Measurements from ENCODE around the gene TNS1. TPM values are rescaled to one million over a fixed set of nuclear protein-coding genes. Genes with fewer than 3 reads are reported as not detected.
A peak's percentile ranks its signal among the peaks of the same experiment; 100 is the strongest.

The TNS1 gene
- total RNA-seq, 4 donors from 2014 or later = 23.1 to 156 (median 81.1) TPM

DNA sequence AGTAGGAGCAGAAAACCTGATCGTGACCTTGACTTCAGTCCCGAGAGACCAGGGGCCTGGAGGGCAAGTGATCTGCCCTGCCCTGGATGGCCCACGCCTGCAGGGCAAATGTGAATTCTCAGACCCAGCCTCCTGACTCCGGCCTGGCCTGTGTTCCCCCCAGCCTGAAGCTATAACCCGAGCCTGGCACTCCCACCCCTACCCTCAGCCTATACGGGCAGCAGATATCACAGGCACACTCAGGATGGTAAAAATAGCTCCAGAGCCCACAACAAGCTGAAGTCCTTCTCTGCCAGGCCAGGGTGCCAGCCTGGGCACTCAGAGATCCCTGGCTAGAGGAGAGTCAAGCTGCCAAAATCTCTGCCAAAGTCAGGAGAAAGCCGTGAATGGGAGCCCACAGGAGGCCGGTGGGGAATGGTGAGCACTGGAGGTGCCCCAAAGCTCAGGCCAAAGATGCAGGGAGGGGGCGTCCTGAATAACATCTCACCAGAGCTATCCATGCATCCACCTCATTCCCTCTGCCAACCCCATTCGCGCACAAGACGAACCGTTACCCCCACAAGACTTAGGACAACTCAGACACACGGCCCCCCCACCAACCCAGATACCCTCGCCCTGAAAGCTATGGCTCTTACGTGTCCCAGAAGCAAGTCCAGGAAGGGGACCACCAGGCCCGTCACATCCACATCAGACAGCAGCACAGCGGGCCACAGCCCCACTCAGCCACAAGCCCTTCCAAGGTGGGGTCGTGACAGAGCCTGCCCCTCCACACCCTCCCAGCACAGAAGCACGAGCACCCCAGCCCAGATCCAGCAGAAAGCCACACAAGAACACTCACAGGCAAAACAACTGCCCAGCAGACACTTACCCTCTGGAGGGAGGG, 144.9 kb downstream of the TNS1 start:
- Histone ChIP-seq H3K36me3 (peaks cover 0 to 9% (median 0%) of the 10 kb centered on the region in 3 donors), H3K27me3 (no peaks in the 10 kb centered on the region), H3K4me3 (peak overlapping the region in 1 of 4 donors; percentile 19), H3K9me3 (no peaks in the 10 kb centered on the region), H3K27ac (peak overlapping the region in 3 of 4 donors; percentile 7 to 76 (median 33)), H3K4me1 (peaks cover 0 to 38% (median 0%) of the 10 kb centered on the region in 4 donors)
- no peak for DNase-seq
- TF ChIP-seq POLR2A (IDR thresholded peaks at IDR 0.05) (no peak), CTCF (IDR thresholded peaks at IDR 0.05) (no peak)

- peak overlapping the region in 1 of 4 donors; percentile 76 for H3K27ac ChIP-seq
- no peak overlapping the region for H3K4me3 ChIP-seq
- peaks cover 0 to 48% (median 0%) of the 10 kb centered on the region in 4 donors for H3K4me1 ChIP-seq
- TF ChIP-seq CTCF (IDR thresholded peaks at IDR 0.05) (no peak), POLR2A (IDR thresholded peaks at IDR 0.05) (no peak)
- peaks cover 0 to 6% (median 0%) of the 10 kb centered on the region in 3 donors for H3K36me3 ChIP-seq
- no peaks in the 10 kb centered on the region for H3K9me3 ChIP-seq
- no peaks in the 10 kb centered on the region for H3K27me3 ChIP-seq
- no peak for DNase-seq
Measured at GRCh38 chr2:217856871-217857270, 145.9 kb downstream of the TNS1 start.

DNA sequence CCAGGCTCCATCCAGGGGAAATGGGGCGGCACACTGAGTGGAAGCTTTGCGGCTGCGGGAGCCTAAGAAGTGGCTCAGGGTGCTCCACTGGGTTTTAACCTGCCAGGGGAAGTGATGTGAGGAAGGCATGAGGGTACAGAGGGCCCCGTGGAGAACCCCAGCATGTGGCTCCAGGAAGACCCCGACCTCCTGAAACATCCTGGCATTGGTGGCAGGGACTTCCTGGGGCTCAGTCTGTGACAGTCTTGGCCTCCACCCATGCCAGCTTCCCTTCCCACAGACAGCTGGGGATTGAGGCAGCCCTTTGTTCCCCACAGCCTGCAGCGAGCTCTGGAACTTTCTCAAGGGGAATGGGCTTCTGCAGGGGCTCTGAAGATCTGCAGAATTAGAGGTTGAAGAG, 146.6 kb downstream of the TNS1 start:
- no peak overlapping the region for H3K27ac ChIP-seq

DNA sequence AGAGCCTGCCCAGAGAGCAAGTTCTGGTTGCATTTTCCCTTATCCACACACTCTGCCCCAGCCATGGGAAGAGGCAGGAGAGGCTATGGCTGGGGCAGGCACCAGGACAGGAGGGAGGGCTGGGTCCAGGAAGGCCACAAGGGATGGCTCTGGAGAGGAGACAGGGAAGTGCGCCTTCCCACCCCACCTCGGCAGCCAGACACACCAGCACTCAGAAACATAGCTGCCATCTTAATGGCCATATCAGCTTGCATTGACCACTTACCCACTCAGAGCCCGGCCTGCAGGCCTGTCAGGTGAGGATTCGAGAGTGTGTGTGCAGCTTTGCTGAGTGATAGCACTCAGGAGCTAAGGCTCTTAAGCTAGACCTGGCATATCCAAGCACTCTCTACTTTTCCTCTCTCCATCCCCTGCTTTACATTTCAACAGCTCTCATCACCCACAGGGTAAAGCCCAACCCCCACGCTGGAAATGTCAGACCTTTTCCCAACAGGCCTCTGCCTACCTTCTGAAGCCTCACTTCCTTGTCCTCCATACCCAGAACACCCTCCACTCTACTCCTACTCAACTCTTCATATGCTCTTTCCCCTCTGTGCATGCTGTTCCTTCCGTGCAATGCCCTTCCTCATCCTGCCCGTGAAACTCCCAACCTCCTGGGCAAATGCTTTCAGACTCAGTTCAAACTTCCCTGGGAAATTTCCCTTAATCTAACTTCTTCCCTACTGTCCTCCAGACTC, 147.9 kb downstream of the TNS1 start:
- TF ChIP-seq CTCF (IDR thresholded peaks at IDR 0.05) (no peak), POLR2A (IDR thresholded peaks at IDR 0.05) (no peak)
- Histone ChIP-seq H3K4me1 (peaks cover 0 to 63% (median 0%) of the 10 kb centered on the region in 4 donors), H3K9me3 (no peaks in the 10 kb centered on the region), H3K4me3 (no peak overlapping the region), H3K27ac (peak overlapping the region in 1 of 4 donors; percentile 31), H3K36me3 (peaks cover 0 to 6% (median 0%) of the 10 kb centered on the region in 3 donors), H3K27me3 (no peaks in the 10 kb centered on the region)
- no peak for DNase-seq

More for the DNA sequence above, 146.6 kb downstream of the TNS1 start:
- Histone ChIP-seq H3K27me3 (no peaks in the 10 kb centered on the region), H3K4me3 (no peak overlapping the region), H3K4me1 (peaks cover 0 to 55% (median 0%) of the 10 kb centered on the region in 4 donors), H3K9me3 (no peaks in the 10 kb centered on the region), H3K36me3 (peaks cover 0 to 6% (median 0%) of the 10 kb centered on the region in 3 donors)
- no peak for TF ChIP-seq POLR2A (IDR thresholded peaks at IDR 0.05)
- TF ChIP-seq CTCF (IDR thresholded peaks at IDR 0.05) = no peak
- DNase-seq = no peak

DNA sequence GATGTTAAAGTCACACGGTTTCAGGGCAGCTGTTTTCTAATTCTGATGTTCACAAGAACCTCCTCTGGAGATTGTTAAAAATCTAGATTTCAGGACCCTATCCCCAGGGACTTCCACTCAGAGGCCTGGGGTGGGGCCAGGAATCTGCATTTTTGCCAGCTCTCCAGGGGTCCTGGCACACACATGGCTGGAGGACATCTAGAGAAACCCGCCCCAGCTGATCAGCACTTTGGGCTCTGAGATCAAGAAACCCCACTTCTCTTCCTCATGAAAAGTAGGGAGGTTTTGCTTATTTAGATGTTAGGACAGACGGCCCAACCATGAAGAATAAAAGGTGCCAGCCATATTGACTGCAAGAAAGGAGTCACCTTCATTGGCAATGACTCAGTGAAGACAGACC, 148.8 kb downstream of the TNS1 start:
- H3K36me3 ChIP-seq = peaks cover 0 to 6% (median 0%) of the 10 kb centered on the region in 3 donors
- peaks cover 0 to 55% (median 0%) of the 10 kb centered on the region in 4 donors for H3K4me1 ChIP-seq

More for the DNA sequence above, 148.8 kb downstream of the TNS1 start:
- Histone ChIP-seq H3K4me3 (no peak overlapping the region), H3K27me3 (no peaks in the 10 kb centered on the region), H3K27ac (peak overlapping the region in 2 of 4 donors; percentile 26 to 31), H3K9me3 (no peaks in the 10 kb centered on the region)
- TF ChIP-seq CTCF (IDR thresholded peaks at IDR 0.05) (no peak), POLR2A (IDR thresholded peaks at IDR 0.05) (no peak)
- DNase-seq = no peak

All from Peyer's patch (tissue), 4 donors.